Rectal smooth muscle tissue (tissue), 1 donor: Measurements from ENCODE around the gene ACAP3.
A peak's percentile ranks its signal among the peaks of the same experiment; 100 is the strongest.

Experiments used
- H3K27ac ChIP-seq: one replicate; pipeline ENCODE4 v1.7.0; 2013; ENCODE audit warnings: low read depth, low read length, inconsistent platforms
- H3K27me3 ChIP-seq: one replicate; pipeline ENCODE4 v1.7.0; 2013; ENCODE audit warnings: low read length; ENCODE audit not compliant: control insufficient read depth, insufficient read depth
- H3K36me3 ChIP-seq: one replicate; pipeline ENCODE4 v1.7.0; 2013; ENCODE audit warnings: low read length; ENCODE audit not compliant: control insufficient read depth, insufficient read depth
- H3K4me1 ChIP-seq: one replicate; pipeline ENCODE4 v1.7.0; 2013; ENCODE audit warnings: low read length; ENCODE audit not compliant: control insufficient read depth, insufficient read depth
- H3K4me3 ChIP-seq: one replicate; pipeline ENCODE4 v1.7.0; 2013; ENCODE audit warnings: low read length
- H3K9ac ChIP-seq: one replicate; pipeline ENCODE4 v1.7.0; 2013; ENCODE audit warnings: low read length

Gene ACAP3

GRCh38 chr1:1332031-1332755 is 24.5 kb upstream of the ACAP3 start:
- H3K4me3 ChIP-seq: no peak overlapping the region
- no peaks in the 10 kb centered on the region for H3K27me3 ChIP-seq
- no peak overlapping the region for H3K27ac ChIP-seq
- H3K36me3 ChIP-seq: no peaks in the 10 kb centered on the region
- H3K4me1 ChIP-seq: no peaks in the 10 kb centered on the region
- no peak overlapping the region for H3K9ac ChIP-seq

GRCh38 chr1:1331068-1331965 is 23.6 kb upstream of the ACAP3 start, which contains the start of gene TAS1R3:
Gene TAS1R3, plus strand, starts transcription at chr1:1331280. Its CDS starts 66 bp downstream, at chr1:1331346.
- no peaks in the 10 kb centered on the region for H3K27me3 ChIP-seq
- H3K4me3 ChIP-seq: peak within 1 kb of the TSS; percentile 3
- H3K9ac ChIP-seq: no peak within 1 kb of the TSS
- no peak within 1 kb of the TSS for H3K27ac ChIP-seq
- H3K36me3 ChIP-seq: peaks cover 2% of the 10 kb centered on the region
- H3K4me1 ChIP-seq: no peaks in the 10 kb centered on the region

DNA sequence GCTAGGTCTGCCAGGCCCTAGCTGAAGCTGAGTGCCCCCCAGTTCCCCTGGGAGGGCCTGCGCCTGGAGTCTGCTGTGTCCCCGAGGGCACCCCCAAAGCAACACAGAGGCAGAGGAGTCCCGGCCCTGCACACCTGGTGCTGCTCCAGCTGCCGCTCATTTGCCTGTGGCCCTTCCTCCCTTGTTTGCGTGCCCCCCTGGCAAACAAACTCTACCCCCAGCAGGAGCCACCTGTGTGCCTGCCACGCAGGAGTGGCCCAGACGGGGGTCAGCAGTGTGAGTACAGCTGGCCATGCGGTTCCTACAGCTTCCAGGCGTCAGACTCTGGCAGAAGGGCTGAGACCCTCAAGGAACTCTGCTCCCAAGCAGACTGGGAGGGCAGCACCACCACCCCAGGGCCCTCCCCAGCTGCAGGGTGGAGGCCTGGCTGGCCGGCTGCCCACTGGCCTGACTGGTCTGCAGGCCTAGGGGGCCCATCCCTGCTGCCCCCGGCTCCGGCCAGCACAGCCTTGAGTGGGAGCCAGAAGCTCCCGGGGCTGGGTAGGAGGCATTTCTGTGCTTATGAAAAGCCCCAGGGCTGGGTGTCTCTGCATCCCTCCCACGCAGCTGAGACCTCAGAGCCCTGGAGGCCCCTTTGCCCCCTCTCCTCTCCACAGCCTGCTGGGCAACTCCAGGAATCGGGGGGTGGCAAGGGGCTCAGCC is 22.8 kb upstream of the ACAP3 start:
- Histone ChIP-seq H3K4me1 (peaks cover 3% of the 10 kb centered on the region), H3K4me3 (no peak overlapping the region), H3K36me3 (peaks cover 2% of the 10 kb centered on the region), H3K27me3 (no peaks in the 10 kb centered on the region), H3K27ac (no peak overlapping the region), H3K9ac (no peak overlapping the region)

DNA sequence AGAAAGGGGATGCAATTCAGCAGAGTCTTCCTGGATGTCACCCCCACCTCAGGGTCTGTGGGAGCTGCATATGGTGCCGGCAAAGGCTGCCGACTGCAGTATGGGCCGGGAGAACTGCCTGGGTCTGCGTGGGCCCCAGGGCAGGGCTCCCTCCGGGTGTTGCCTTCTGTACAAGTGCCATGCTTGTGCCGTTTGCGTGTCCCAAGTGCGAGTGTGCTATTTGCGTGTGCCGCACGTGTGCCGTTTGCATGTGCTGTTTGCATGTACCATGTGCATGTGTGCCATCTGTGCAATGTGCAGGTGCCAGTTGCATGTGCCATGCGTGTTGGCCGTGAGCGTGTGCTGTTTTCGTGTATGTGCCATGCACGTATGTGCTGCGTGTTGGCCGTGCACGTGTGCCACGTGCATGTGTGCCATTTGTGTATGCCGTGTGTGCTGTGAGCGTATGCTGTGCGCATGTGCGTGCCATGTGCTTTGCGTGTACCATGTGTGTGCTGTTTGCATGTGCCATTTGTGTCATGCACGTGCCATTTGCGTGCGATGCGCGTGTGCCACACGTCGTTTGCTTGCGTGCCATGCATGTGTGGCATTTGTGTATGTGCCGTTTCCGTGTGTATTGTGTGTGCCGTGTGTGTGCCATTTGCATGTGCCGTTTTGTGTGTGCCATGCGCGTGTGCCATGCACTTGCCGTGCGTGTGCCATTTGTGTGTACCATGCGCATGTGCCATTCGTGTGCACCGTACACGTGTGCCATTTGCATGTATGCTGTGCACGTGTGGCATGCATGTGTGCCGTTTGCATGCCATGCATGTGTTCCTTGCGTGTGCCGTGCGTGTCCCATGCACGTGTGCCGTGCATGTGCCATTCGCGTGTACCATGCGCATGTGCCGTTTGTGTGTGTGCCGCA is 21.8 kb upstream of the ACAP3 start:
- Histone ChIP-seq H3K4me1 (peaks cover 6% of the 10 kb centered on the region), H3K27me3 (no peaks in the 10 kb centered on the region), H3K4me3 (no peak overlapping the region), H3K27ac (no peak overlapping the region), H3K9ac (no peak overlapping the region), H3K36me3 (peaks cover 2% of the 10 kb centered on the region)

DNA sequence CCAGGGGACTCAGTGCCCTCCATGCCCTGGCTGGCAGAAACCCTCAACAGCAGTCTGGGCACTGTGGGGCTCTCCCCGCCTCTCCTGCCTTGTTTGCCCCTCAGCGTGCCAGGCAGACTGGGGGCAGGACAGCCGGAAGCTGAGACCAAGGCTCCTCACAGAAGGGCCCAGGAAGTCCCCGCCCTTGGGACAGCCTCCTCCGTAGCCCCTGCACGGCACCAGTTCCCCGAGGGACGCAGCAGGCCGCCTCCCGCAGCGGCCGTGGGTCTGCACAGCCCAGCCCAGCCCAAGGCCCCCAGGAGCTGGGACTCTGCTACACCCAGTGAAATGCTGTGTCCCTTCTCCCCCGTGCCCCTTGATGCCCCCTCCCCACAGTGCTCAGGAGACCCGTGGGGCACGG is 20.5 kb upstream of the ACAP3 start:
- Histone ChIP-seq H3K4me3 (no peak overlapping the region), H3K9ac (no peak overlapping the region), H3K27me3 (no peaks in the 10 kb centered on the region), H3K4me1 (peaks cover 6% of the 10 kb centered on the region), H3K36me3 (peaks cover 2% of the 10 kb centered on the region), H3K27ac (no peak overlapping the region)

DNA sequence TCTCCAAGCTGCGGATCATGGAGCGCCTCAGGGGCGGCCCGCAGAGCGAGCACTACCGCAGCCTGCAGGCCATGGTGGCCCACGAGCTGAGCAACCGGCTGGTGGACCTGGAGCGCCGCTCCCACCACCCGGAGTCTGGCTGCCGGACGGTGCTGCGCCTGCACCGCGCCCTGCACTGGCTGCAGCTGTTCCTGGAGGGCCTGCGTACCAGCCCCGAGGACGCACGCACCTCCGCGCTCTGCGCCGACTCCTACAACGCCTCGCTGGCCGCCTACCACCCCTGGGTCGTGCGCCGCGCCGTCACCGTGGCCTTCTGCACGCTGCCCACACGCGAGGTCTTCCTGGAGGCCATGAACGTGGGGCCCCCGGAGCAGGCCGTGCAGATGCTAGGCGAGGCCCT is 19.6 kb upstream of the ACAP3 start:
- Histone ChIP-seq H3K9ac (no peak overlapping the region), H3K27ac (no peak overlapping the region), H3K27me3 (no peaks in the 10 kb centered on the region), H3K36me3 (peaks cover 2% of the 10 kb centered on the region), H3K4me3 (no peak overlapping the region), H3K4me1 (peaks cover 9% of the 10 kb centered on the region)

- H3K4me3 ChIP-seq: no peak overlapping the region
These were observed 18.4 kb upstream of the ACAP3 start for GRCh38 chr1:1326075-1326605.

GRCh38 chr1:1325288-1326074 is 17.8 kb upstream of the ACAP3 start:
- peaks cover 3% of the 10 kb centered on the region for H3K36me3 ChIP-seq
- peak overlapping the region; percentile 84 for H3K4me3 ChIP-seq
- H3K4me1 ChIP-seq: peaks cover 11% of the 10 kb centered on the region
- H3K27me3 ChIP-seq: no peaks in the 10 kb centered on the region
- peak overlapping the region; percentile 67 for H3K27ac ChIP-seq
- peak overlapping the region; percentile 85 for H3K9ac ChIP-seq

More at GRCh38 chr1:1326075-1326605, 18.4 kb upstream of the ACAP3 start:
- Histone ChIP-seq H3K4me1 (peaks cover 11% of the 10 kb centered on the region), H3K27me3 (no peaks in the 10 kb centered on the region), H3K36me3 (peaks cover 2% of the 10 kb centered on the region), H3K9ac (no peak overlapping the region), H3K27ac (no peak overlapping the region)

GRCh38 chr1:1324524-1325287 is 17.0 kb upstream of the ACAP3 start, which contains the start of the genes CPTP and INTS11:
Gene CPTP, plus strand, starts transcription at chr1:1324802. Its CDS starts 2,109 bp downstream, at chr1:1326911.
Gene INTS11, minus strand, starts transcription at chr1:1324660. Its CDS starts 52 bp downstream, at chr1:1324608.
- Histone ChIP-seq H3K4me1 (peaks cover 11% of the 10 kb centered on the region), H3K36me3 (peaks cover 11% of the 10 kb centered on the region), H3K27ac (peak within 1 kb of the TSS; percentile 83), H3K4me3 (peak within 1 kb of the TSS; percentile 90), H3K27me3 (no peaks in the 10 kb centered on the region), H3K9ac (peak within 1 kb of the TSS; percentile 85)

- Histone ChIP-seq H3K4me1 (peaks cover 11% of the 10 kb centered on the region), H3K27ac (peak overlapping the region; percentile 83), H3K4me3 (peak overlapping the region; percentile 90), H3K36me3 (peaks cover 16% of the 10 kb centered on the region), H3K9ac (peak overlapping the region; percentile 68), H3K27me3 (no peaks in the 10 kb centered on the region)
These were observed 16.4 kb upstream of the ACAP3 start for GRCh38 chr1:1324084-1324523.
